ENCODE results near the gene DNER.

Gene DNER

DNA sequence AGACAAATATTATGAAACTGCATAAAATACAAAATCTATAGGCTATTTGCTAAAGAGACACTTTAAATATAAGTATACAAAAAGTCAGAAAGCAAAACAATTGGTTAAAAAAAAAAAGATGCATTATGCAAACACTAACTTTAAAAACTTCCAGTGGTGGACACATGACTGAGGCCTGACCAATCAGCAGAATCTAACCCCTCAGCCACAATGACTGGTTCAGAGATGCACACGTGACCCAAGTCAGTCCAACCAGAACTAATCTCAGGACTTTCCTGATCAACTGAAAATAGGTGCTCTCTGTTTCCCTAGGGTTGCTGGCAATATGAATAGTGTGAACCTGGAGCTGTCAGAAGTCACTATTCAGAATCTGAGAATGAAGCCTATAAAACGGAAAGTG, 22.7 kb downstream of the DNER start:
- no peaks in the 10 kb centered on the region for H3K4me1 ChIP-seq (ENCODE audit: control insufficient read depth, insufficient read depth, low read length)
- peaks cover 6% of the 10 kb centered on the region for H3K9me3 ChIP-seq (ENCODE audit: control insufficient read depth, insufficient read depth, low read length)
- no peaks in the 10 kb centered on the region for H3K27me3 ChIP-seq (ENCODE audit: control insufficient read depth, insufficient read depth, low read length)
- no peak overlapping the region for H3K27ac ChIP-seq (ENCODE audit: low read depth, low read length)
- H3K36me3 ChIP-seq (ENCODE audit: control insufficient read depth, insufficient read depth, low read length), result no peaks in the 10 kb centered on the region
- H3K9ac ChIP-seq (ENCODE audit: low read depth, low read length), result no peak overlapping the region
- H3K4me3 ChIP-seq (ENCODE audit: low read depth, low read length), result no peak overlapping the region

DNA sequence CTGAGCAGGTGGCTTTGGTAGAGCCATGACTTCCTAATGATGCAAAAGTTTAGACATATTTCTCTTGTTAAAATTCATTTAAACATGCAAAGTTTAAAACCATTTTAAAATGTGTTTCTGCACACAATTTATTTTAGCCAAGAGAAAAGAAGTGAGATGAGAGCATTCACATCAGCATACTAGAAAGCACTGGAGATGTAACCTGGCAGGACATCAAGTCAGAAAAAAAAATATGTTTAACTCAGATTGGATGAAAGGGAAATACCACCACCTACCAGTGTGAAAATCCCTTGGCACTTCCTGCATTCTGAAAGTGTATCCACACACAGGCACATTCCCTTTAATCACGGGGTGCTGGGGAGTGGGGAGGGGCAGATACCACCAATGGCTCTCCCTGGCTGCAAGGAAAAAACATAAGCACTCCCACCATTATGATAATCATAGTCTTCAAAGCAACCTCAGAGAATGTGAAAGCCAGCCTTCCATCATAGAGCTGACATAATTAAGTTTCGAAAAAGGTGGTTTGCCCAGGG, 25.0 kb downstream of the DNER start:
- Histone ChIP-seq H3K27me3 (ENCODE audit: control insufficient read depth, insufficient read depth, low read length) (no peaks in the 10 kb centered on the region), H3K4me3 (ENCODE audit: low read depth, low read length) (no peak overlapping the region), H3K9me3 (ENCODE audit: control insufficient read depth, insufficient read depth, low read length) (peaks cover 6% of the 10 kb centered on the region), H3K36me3 (ENCODE audit: control insufficient read depth, insufficient read depth, low read length) (no peaks in the 10 kb centered on the region), H3K4me1 (ENCODE audit: control insufficient read depth, insufficient read depth, low read length) (no peaks in the 10 kb centered on the region), H3K9ac (ENCODE audit: low read depth, low read length) (no peak overlapping the region), H3K27ac (ENCODE audit: low read depth, low read length) (no peak overlapping the region)

DNA sequence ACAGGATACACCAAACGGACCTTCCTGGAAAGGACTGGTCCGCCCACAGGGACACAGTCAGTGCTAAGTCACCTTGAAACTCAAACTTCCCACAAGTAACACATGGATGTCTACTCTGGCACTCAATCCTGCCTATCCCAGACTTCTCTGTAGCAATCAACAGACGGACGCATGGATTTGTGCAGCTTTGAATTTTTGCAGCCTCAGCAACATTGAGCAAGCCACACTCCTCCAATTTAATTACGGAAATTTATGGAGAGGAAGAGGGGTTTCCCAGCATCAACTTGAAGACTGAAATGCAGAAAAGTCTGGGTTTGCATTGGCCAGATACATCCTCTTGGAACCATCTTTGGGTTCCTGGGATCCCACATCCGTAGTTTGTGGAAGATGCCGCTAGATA, 26.2 kb downstream of the DNER start:
- H3K27ac ChIP-seq (ENCODE audit: low read depth, low read length), result no peak overlapping the region
- H3K4me3 ChIP-seq (ENCODE audit: low read depth, low read length), result no peak overlapping the region
- H3K9me3 ChIP-seq (ENCODE audit: control insufficient read depth, insufficient read depth, low read length), result no peaks in the 10 kb centered on the region
- no peaks in the 10 kb centered on the region for H3K27me3 ChIP-seq (ENCODE audit: control insufficient read depth, insufficient read depth, low read length)
- no peaks in the 10 kb centered on the region for H3K36me3 ChIP-seq (ENCODE audit: control insufficient read depth, insufficient read depth, low read length)
- no peak overlapping the region for H3K9ac ChIP-seq (ENCODE audit: low read depth, low read length)
- H3K4me1 ChIP-seq (ENCODE audit: control insufficient read depth, insufficient read depth, low read length), result no peaks in the 10 kb centered on the region

DNA sequence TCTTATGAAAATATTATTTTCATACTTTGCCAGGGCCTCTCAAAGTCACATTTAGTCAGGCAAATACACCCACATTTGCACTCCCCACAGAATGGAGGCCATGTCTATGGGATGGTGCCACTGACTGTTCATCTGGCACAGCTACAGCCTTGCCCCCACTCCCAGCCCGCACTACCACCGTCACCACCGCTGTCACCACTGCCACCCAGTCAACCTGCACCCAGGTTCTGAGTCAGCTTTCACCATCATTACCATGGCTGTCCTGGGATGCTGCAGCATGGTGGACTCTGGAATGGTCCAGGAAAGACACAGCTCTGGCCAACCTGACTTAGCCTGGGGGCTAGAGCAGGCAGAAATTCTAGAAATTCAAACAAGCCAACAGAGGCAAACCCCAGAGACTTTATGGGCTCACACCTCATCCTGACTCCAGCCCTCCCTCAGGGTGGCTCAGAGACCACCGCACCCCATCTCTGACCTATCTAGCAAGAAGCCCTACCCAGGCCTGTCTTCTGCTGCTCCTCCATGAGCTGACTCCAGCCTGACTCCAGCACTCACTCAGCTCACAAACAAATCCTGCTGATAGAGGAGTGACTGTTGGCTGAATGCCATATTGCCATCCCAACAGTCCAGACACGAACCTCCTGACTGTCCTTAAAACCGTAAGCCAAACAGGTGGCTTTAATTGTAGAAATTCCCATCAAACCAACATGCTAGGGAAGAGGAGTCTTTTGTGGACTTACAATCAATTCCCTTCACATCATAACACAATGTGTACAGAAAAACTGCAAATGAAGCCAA, 28.0 kb downstream of the DNER start:
- H3K27me3 ChIP-seq (ENCODE audit: control insufficient read depth, insufficient read depth, low read length), result no peaks in the 10 kb centered on the region
- no peaks in the 10 kb centered on the region for H3K36me3 ChIP-seq (ENCODE audit: control insufficient read depth, insufficient read depth, low read length)
- H3K4me1 ChIP-seq (ENCODE audit: control insufficient read depth, insufficient read depth, low read length), result no peaks in the 10 kb centered on the region
- no peaks in the 10 kb centered on the region for H3K9me3 ChIP-seq (ENCODE audit: control insufficient read depth, insufficient read depth, low read length)
- H3K9ac ChIP-seq (ENCODE audit: low read depth, low read length), result no peak overlapping the region
- H3K27ac ChIP-seq (ENCODE audit: low read depth, low read length), result no peak overlapping the region
- H3K4me3 ChIP-seq (ENCODE audit: low read depth, low read length), result no peak overlapping the region

DNA sequence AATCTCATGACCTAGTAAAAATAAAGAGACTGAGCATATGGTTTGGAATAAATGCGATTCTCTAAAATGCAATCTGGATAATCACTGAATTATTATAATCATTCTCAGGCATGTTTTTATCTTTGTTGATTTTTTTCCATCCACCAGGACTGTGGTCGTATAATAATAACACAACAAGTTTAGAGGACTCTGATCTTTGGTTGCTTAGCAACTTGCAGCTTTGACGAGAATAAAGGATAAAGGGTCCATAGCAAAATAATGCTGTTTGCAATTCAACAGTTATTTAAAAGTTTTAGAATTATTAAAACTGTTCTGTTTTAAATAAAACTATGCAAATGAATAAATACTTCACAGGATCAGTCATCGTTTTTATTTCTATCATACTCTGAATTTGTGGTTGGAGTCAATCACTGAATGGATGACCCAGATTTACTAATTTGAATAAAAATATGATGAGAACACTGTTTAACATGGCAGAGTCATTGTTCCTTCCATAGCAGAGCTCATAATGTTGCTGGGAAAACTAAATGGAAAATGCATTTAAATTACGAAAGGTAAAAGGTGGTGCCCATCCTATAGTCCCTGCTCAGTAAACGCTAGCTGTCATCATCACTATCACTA, 29.3 kb downstream of the DNER start:
- Histone ChIP-seq H3K27me3 (ENCODE audit: control insufficient read depth, insufficient read depth, low read length) (no peaks in the 10 kb centered on the region), H3K36me3 (ENCODE audit: control insufficient read depth, insufficient read depth, low read length) (no peaks in the 10 kb centered on the region), H3K9me3 (ENCODE audit: control insufficient read depth, insufficient read depth, low read length) (no peaks in the 10 kb centered on the region)

DNA sequence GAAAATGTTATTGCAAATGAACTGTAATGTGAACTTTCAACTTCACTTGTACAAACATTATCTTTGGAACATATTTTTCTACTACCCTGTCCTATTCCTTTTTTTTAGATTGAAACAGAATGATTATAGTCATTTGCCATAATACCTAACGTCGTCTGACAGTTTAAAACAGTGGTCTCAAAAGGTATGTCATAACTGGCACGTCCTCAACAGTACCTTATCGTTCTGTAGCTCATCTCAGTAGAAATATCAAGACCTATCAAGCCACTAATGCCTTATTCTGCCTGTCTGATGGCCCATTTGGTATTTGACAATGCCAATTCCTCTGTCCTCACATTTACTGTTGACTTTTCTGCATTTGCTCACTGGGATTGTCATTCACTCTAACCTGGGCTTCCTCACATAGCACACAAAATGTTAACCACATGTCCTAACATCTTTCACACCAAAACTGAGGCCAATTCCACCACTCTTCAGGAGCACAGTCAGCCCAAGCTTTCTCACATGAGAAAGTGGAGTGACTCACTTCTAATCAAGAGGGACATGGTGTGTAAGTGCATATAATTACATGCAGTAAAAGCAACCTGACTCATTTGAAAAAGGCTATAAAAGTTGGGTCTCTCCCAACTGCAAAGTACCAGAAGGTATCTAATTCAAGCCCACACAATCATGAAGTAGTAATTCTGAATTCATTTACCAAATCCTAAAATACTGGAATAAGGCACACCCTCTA, 34.8 kb downstream of the DNER start:
- Histone ChIP-seq H3K4me3 (ENCODE audit: low read depth, low read length) (no peak overlapping the region), H3K9me3 (ENCODE audit: control insufficient read depth, insufficient read depth, low read length) (no peaks in the 10 kb centered on the region), H3K27me3 (ENCODE audit: control insufficient read depth, insufficient read depth, low read length) (no peaks in the 10 kb centered on the region), H3K9ac (ENCODE audit: low read depth, low read length) (no peak overlapping the region), H3K36me3 (ENCODE audit: control insufficient read depth, insufficient read depth, low read length) (no peaks in the 10 kb centered on the region), H3K27ac (ENCODE audit: low read depth, low read length) (no peak overlapping the region), H3K4me1 (ENCODE audit: control insufficient read depth, insufficient read depth, low read length) (no peaks in the 10 kb centered on the region)

More for the DNA sequence above, 29.3 kb downstream of the DNER start:
- H3K9ac ChIP-seq (ENCODE audit: low read depth, low read length), result no peak overlapping the region
- no peaks in the 10 kb centered on the region for H3K4me1 ChIP-seq (ENCODE audit: control insufficient read depth, insufficient read depth, low read length)
- H3K27ac ChIP-seq (ENCODE audit: low read depth, low read length), result no peak overlapping the region
- no peak overlapping the region for H3K4me3 ChIP-seq (ENCODE audit: low read depth, low read length)

DNA sequence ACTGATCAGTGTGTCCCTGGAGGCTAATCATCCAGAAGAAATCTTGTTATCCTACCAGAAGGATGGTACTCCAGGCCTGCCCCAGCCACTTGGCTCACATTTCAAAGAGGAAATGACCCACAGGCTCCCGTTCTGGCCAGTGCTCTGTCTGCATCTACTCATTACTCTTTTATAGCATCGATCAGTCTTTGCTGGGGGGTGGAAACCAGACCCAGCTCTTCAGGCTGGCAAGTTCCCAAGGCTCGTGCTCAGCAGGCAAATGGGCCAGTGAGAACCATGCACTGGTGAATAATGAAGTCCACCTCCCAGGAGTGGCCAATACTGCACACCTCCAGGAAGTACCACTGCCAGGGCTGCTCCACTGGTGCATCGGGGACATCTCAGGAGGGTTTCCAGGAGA, 38.8 kb downstream of the DNER start:
- H3K36me3 ChIP-seq (ENCODE audit: control insufficient read depth, insufficient read depth, low read length), result no peaks in the 10 kb centered on the region
- H3K9me3 ChIP-seq (ENCODE audit: control insufficient read depth, insufficient read depth, low read length), result no peaks in the 10 kb centered on the region
- H3K9ac ChIP-seq (ENCODE audit: low read depth, low read length), result no peak overlapping the region
- H3K27ac ChIP-seq (ENCODE audit: low read depth, low read length), result no peak overlapping the region
- no peaks in the 10 kb centered on the region; the same call in 1 of the 2 replicates for H3K27me3 ChIP-seq (ENCODE audit: control insufficient read depth, insufficient read depth, low read length)
- H3K4me3 ChIP-seq (ENCODE audit: low read depth, low read length), result no peak overlapping the region
- no peaks in the 10 kb centered on the region for H3K4me1 ChIP-seq (ENCODE audit: control insufficient read depth, insufficient read depth, low read length)

DNA sequence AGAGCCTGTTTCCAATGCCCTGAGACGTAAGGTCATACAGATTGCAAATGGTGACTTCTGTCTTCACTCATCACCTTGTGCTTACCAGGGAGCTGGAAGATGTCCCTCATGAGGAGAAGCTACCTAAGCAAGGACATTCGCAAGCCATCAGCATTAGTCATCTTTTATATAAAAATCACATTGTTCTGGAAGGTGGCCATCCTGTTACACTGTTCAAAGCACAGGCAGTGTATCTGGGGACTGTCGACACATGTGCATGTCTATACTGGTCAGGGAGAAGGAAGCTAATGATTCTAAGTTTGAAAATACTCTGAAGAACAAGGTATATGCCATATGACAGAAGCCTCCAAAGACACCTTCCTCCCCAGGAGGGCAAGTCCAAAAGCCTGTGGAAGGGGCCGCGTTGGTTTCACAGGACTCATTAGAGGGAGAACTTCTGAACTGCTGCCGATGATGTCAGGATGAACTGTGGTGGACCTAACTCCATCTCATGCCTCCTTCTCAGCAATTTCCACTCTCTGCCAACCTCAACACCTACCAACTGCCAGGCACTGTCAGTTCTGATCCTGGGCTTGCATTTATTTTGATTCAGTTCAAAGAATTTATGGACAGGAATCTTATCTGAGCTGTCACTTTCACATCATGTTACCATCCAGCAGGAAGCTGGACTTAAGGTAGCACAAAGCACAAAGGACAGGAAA, 39.4 kb downstream of the DNER start:
- Histone ChIP-seq H3K9ac (ENCODE audit: low read depth, low read length) (no peak overlapping the region), H3K4me1 (ENCODE audit: control insufficient read depth, insufficient read depth, low read length) (no peaks in the 10 kb centered on the region), H3K9me3 (ENCODE audit: control insufficient read depth, insufficient read depth, low read length) (no peaks in the 10 kb centered on the region), H3K27ac (ENCODE audit: low read depth, low read length) (no peak overlapping the region), H3K27me3 (ENCODE audit: control insufficient read depth, insufficient read depth, low read length) (no peaks in the 10 kb centered on the region; the same call in 1 of the 2 replicates), H3K36me3 (ENCODE audit: control insufficient read depth, insufficient read depth, low read length) (no peaks in the 10 kb centered on the region), H3K4me3 (ENCODE audit: low read depth, low read length) (no peak overlapping the region)

DNA sequence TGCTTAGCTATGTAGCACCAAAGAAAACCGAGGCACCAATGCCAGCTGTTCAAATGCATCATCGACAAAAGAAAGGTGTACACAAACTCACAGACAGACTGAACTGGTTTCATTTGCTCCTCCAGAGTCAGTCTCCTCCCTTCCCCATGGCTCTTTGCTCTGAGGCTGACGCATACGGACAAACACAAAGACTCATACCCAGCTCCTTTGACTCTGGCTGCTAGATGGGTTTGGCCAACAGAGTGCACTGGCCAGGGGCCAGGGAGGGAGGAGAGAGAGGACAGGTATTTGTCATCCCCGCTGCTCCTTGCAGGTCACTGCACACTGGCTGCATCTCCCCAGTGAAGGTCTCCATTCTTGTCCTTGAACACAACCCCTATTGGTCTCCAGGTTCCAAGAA, 40.7 kb downstream of the DNER start:
- H3K9me3 ChIP-seq (ENCODE audit: control insufficient read depth, insufficient read depth, low read length), result no peaks in the 10 kb centered on the region
- no peaks in the 10 kb centered on the region for H3K36me3 ChIP-seq (ENCODE audit: control insufficient read depth, insufficient read depth, low read length)
- no peak overlapping the region for H3K27ac ChIP-seq (ENCODE audit: low read depth, low read length)
- H3K27me3 ChIP-seq (ENCODE audit: control insufficient read depth, insufficient read depth, low read length), result no peaks in the 10 kb centered on the region; the same call in 1 of the 2 replicates
- H3K4me3 ChIP-seq (ENCODE audit: low read depth, low read length), result no peak overlapping the region
- H3K9ac ChIP-seq (ENCODE audit: low read depth, low read length), result no peak overlapping the region
- no peaks in the 10 kb centered on the region for H3K4me1 ChIP-seq (ENCODE audit: control insufficient read depth, insufficient read depth, low read length)

DNA sequence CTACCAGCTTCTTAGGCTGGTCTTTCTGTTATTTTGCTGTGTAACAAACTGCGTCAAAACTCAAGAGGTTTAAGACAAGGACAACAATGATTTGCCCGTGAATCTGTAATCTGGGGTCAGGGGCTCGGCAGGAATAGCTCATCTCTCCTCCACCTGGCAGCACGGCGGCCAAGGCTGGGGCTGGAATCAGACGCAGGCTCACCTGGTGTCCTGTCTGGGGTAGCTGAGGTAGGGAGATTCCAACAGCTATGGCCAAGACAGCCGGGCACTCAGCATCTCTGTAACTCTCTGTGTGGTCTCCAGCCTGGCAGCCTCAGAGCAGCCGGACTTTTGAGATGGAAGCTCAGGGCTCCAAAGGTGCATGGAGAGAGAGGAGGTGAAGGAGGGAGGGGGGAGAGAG, 42.3 kb downstream of the DNER start:
- Histone ChIP-seq H3K4me1 (ENCODE audit: control insufficient read depth, insufficient read depth, low read length) (no peaks in the 10 kb centered on the region), H3K27me3 (ENCODE audit: control insufficient read depth, insufficient read depth, low read length) (no peaks in the 10 kb centered on the region; the same call in 1 of the 2 replicates), H3K9ac (ENCODE audit: low read depth, low read length) (no peak overlapping the region), H3K4me3 (ENCODE audit: low read depth, low read length) (no peak overlapping the region), H3K27ac (ENCODE audit: low read depth, low read length) (no peak overlapping the region), H3K9me3 (ENCODE audit: control insufficient read depth, insufficient read depth, low read length) (no peaks in the 10 kb centered on the region), H3K36me3 (ENCODE audit: control insufficient read depth, insufficient read depth, low read length) (no peaks in the 10 kb centered on the region)

All from HUES48 (cell line).